Calu3 (cell line): Measurements from ENCODE around the gene ALG6. TPM values are rescaled to one million over a fixed set of nuclear protein-coding genes. Genes with fewer than 3 reads are reported as not detected.

Source experiments
- BruUV-seq: library from RNA; stranded (reverse); fragments of 400-500 nt; replicated peaks from 2 replicates; lab custom pipeline; 2021; lab: Mats Ljungman, UMichigan
- CTCF ChIA-PET: fragments of 300-600 bp; sonication (Branson Sonifier 250); formaldehyde crosslinking; loops from one replicate; lab custom pipeline; 2022; ENCODE audit warnings: antibody characterized with exemption; lab: Charles Lee
- DNase-seq: peaks from one replicate; pipeline ENCODE4 v3.0.0; 2022
- H3K27ac Mint-ChIP-seq: one replicate; pipeline ENCODE4 v1.8.0; 2022; ENCODE audit warnings: mixed read lengths; ENCODE audit not compliant: unreplicated experiment
- H3K27me3 Mint-ChIP-seq: one replicate; pipeline ENCODE4 v1.8.0; 2022; ENCODE audit warnings: mixed read lengths; ENCODE audit not compliant: unreplicated experiment
- H3K36me3 Mint-ChIP-seq: one replicate; pipeline ENCODE4 v1.8.0; 2022; ENCODE audit warnings: mild to moderate bottlenecking, moderate library complexity, mixed read lengths; ENCODE audit not compliant: insufficient read depth, unreplicated experiment
- H3K4me1 Mint-ChIP-seq: one replicate; pipeline ENCODE4 v1.8.0; 2022; ENCODE audit warnings: mild to moderate bottlenecking, low read depth, mixed read lengths; ENCODE audit not compliant: unreplicated experiment
- H3K4me3 Mint-ChIP-seq: one replicate; pipeline ENCODE4 v1.8.0; 2022; ENCODE audit warnings: mild to moderate bottlenecking, low read depth, moderate library complexity, mixed read lengths; ENCODE audit not compliant: unreplicated experiment
- H3K9me3 Mint-ChIP-seq: one replicate; pipeline ENCODE4 v1.8.0; 2022; ENCODE audit warnings: low read depth, mixed read lengths; ENCODE audit not compliant: unreplicated experiment
- CTCF ChIP-seq: fragments of 200-600 bp; IDR thresholded peaks from one replicate; pipeline ENCODE4 v1.8.0; 2022; ENCODE audit warnings: antibody characterized with exemption; ENCODE audit not compliant: unreplicated experiment
- intact Hi-C: fragments of 100-400 bp; cut with micrococcal nuclease; formaldehyde crosslinking; loops from one replicate; pipeline ENCODE4 v1.10.0; 2022; ENCODE audit not compliant: unreplicated experiment
- total RNA-seq: library from RNA; stranded (reverse); gene quantifications from 2 replicates; pipeline ENCODE4 v1.2.3, GENCODE V29; 2022

ALG6 gene
- total RNA-seq, 1 experiment from 2014 or later, result 24.0 TPM

GRCh38 chr1:63330331-63330916, 37.0 kb upstream of the ALG6 start:
- no peak for DNase-seq
- intact Hi-C loops, result no loop called here
- Mint-ChIP-seq H3K36me3 (no peaks in the 10 kb centered on the region), H3K4me1 (peaks cover 11% of the 10 kb centered on the region), H3K9me3 (no peaks in the 10 kb centered on the region), H3K4me3 (no peak overlapping the region), H3K27ac (no peak overlapping the region), H3K27me3 (peaks cover 68% of the 10 kb centered on the region)
- CTCF ChIA-PET, result no interaction called here
- no peak for TF ChIP-seq CTCF
- BruUV-seq, result no TSS peak

GRCh38 chr1:63342402-63342801, 25.0 kb upstream of the ALG6 start:
- DNase-seq, result no peak
- TF ChIP-seq CTCF, result no peak
- Mint-ChIP-seq H3K27me3 (peaks cover 22% of the 10 kb centered on the region), H3K27ac (no peak overlapping the region), H3K9me3 (no peaks in the 10 kb centered on the region), H3K4me3 (no peak overlapping the region), H3K36me3 (no peaks in the 10 kb centered on the region), H3K4me1 (no peaks in the 10 kb centered on the region)
- CTCF ChIA-PET, result no interaction called here
- BruUV-seq, result no TSS peak
- intact Hi-C loops, result no loop called here

GRCh38 chr1:63343922-63344321, 23.5 kb upstream of the ALG6 start:
- no TSS peak for BruUV-seq
- no peak for DNase-seq
- Mint-ChIP-seq H3K4me3 (no peak overlapping the region), H3K27me3 (peaks cover 29% of the 10 kb centered on the region), H3K9me3 (no peaks in the 10 kb centered on the region), H3K27ac (no peak overlapping the region), H3K4me1 (no peaks in the 10 kb centered on the region), H3K36me3 (no peaks in the 10 kb centered on the region)
- CTCF ChIA-PET, result interaction anchor here (0.6 kb wide), 1 partner anchor 257 kb away, joined by 4 read pairs; no protein-coding TSS in a partner anchor
- TF ChIP-seq CTCF, result no peak
- intact Hi-C loops, result no loop called here

GRCh38 chr1:63350320-63350719, 17.1 kb upstream of the ALG6 start:
- CTCF ChIA-PET, result no interaction called here
- no peaks in the 10 kb centered on the region for H3K36me3 Mint-ChIP-seq
- H3K27ac Mint-ChIP-seq, result no peak overlapping the region
- intact Hi-C loops, result no loop called here
- no peak for DNase-seq
- H3K9me3 Mint-ChIP-seq, result no peaks in the 10 kb centered on the region
- H3K27me3 Mint-ChIP-seq, result peaks cover 44% of the 10 kb centered on the region
- no peak for TF ChIP-seq CTCF
- no TSS peak for BruUV-seq
- no peaks in the 10 kb centered on the region for H3K4me1 Mint-ChIP-seq
- H3K4me3 Mint-ChIP-seq, result no peak overlapping the region
